GM13977 (cell line): ENCODE measurements around the gene ENPP3.

Source experiments
- DNase-seq: peaks from one replicate; pipeline ENCODE4 v3.0.0; 2012; ENCODE audit warnings: low spot score
- in situ Hi-C: fragments of 300-500 bp; cut with MboI; formaldehyde crosslinking; loops from one replicate; pipeline ENCODE4 v1.12.0; 2022; ENCODE audit warnings: low sequenced_read_pairs, low pct_unique_long_range_greater_than_20kb, mixed read lengths, inconsistent platforms; ENCODE audit not compliant: unreplicated experiment
- TF ChIP-seq, protein P1 (sequence below): IDR thresholded peaks from 2 replicates; pipeline ENCODE4 v1.5.1; 2012; ENCODE audit warnings: mild to moderate bottlenecking, control low read depth; ENCODE audit not compliant: insufficient read depth; ENCODE audit errors: extremely low read depth, missing control alignments

Gene ENPP3

DNA sequence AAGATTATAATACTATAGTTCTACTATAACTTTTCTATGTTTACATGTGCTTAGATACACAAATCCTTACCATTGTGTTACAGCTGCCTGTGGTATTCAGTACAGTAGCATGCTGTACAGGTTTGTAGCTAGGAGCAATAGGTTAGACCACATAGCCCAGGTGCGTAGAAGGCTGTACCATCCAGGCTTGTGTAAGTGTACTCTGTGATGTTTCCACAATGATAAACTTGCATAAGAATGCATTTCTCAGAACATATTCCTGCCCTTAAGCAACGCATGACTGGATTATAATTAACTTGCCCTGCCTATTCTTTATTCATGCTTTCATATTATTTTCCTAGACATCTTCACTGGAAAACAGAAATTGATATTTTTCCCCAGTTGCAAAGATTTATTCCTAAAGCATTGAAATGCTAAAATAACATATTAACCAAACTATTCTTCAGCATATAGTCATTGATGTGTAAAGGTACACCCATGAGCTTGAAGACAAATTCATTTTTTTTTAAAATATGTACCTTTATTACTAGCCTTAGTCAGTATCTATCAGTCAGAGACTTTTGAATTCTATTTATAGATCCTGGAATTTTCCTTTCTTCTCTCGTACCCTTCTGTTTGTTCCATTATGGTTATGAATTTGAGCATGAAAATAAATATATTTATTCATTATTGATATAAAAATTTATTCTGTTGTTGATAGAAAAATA, 80.9 kb downstream of the ENPP3 start:
- TF ChIP-seq, protein P1, sequence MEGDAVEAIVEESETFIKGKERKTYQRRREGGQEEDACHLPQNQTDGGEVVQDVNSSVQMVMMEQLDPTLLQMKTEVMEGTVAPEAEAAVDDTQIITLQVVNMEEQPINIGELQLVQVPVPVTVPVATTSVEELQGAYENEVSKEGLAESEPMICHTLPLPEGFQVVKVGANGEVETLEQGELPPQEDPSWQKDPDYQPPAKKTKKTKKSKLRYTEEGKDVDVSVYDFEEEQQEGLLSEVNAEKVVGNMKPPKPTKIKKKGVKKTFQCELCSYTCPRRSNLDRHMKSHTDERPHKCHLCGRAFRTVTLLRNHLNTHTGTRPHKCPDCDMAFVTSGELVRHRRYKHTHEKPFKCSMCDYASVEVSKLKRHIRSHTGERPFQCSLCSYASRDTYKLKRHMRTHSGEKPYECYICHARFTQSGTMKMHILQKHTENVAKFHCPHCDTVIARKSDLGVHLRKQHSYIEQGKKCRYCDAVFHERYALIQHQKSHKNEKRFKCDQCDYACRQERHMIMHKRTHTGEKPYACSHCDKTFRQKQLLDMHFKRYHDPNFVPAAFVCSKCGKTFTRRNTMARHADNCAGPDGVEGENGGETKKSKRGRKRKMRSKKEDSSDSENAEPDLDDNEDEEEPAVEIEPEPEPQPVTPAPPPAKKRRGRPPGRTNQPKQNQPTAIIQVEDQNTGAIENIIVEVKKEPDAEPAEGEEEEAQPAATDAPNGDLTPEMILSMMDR, result no peak
- in situ Hi-C loops, result no loop called here
- DNase-seq, result no peak

DNA sequence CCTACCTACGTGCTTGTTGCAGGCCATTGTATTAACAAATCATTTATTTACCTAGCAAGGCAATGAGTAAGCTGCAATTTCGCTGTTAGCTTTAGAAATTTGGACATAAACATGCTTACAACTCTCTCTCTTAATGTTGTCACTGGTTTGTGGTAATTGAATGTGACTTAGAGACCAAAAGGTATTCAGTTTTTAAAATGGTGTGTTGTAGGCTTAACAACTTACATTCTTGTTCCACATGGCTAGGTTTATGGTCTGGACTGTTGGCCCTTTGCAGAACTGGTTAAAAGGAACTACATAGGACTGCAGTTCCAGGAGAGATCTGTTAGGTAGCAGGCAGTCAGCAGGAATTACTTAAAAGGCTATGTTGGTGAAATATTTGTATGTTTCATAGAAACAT, 84.1 kb downstream of the ENPP3 start:
- in situ Hi-C loops, result no loop called here
- TF ChIP-seq, protein P1, result no peak
- DNase-seq, result no peak

DNA sequence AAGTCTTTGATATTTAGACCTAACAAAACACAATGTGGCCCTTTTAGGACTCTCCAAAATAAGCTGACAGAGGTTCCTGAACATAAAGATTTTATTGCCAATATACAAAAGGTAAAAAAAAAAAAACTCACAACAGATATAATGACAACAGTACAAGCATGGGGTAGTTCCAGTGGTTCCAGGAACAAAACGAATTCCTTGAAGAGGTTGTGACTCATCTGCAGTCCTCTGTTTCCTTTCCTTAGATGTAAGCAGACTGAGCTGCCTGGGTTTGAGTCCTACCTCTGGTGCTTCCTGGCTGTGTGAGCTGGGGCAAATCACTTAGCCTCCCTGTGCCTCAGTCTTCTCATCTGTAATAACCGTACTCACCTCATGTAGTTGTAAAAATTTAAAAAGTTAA, 87.0 kb downstream of the ENPP3 start:
- no peak for DNase-seq
- in situ Hi-C loops, result no loop called here
- TF ChIP-seq, protein P1, result no peak

DNA sequence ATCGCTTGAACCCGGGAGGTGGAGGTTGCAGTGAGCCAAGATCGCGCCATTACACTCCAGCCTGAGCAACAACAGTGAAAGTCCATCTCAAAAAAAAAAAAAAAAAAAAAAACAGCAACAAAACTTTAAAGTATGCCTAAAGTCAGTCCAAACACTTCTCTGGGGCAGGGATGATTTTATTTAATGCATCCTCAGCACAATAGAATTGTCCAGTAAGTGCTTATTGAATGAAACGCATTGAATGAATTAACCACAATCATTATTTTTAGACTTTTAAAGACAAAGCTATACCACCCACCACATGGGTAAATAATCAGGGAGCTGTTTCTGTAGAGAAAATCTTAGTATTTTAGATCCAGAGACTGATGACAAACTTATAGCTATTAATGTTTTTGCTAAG, 90.4 kb downstream of the ENPP3 start:
- in situ Hi-C loops, result no loop called here
- TF ChIP-seq, protein P1, result no peak
- DNase-seq, result no peak

DNA sequence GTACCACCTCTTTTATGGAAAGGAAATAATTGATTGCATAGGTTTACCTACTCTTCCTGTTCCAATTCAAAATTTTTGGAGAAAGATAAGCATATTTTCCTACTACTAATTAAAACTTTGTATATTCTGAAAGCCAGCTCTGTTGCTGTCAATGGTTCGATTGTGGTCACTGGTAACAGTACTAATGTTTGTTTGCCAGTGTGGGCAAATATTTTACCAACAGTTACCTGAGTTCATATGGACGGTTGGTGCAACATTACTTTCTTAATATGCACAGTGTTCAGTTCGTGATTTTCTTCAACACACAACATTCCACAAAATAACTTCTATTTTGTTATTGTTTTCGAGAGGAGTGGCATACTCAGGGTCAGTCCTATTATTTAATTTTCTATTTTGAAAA, 90.8 kb downstream of the ENPP3 start:
- in situ Hi-C loops, result no loop called here
- DNase-seq, result no peak
- TF ChIP-seq, protein P1, result no peak

DNA sequence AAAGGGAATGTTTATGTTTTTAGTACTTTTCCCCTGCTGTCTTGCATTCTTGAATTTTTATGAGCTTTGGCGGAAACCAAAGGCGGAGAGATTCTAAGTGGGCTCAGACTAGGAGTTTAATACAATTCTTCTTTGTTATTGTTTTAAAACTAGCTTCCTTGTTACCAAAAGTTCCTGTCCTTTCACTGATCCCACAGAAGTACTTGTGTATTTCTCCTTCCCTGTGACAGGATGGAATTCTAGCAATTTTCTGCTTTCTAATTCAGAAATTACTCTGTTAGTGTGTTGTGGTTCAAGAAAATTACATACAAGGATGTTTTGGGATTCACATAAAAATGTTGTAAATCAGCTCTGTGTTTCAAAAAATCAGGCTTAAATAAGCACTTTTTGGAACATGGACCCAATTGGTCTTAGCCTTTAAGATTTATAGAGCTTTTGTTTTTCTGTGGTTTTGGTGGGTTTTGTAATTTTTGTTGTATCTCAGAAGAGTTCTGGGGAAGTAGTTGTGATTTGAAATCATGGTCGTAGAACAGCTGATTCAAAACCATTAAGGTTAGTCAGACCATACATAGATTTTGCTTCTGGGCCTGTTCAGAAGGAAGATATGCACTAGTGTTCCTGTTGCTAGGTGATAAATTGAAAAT, 91.3 kb downstream of the ENPP3 start:
- in situ Hi-C loops, result no loop called here
- no peak for DNase-seq
- TF ChIP-seq, protein P1, result no peak

DNA sequence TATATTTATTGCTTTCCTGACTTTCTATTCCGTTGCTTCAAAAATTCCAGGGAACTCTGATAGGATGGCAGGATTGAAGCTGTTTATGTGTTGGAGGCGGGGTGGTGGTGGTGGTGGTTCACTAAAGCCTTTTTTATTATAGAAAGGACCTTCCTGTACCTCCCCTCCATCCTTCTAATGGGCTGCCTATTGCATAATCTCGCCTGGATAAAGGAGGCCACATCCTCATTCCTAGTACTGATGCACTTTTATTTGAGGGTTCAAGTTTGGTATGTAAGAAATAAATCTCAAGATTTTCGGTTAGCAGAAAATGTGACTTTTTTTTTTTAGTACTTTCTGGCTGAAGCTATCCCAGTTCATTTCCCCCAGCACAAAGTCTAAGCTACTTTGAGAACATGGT, 92.4 kb downstream of the ENPP3 start:
- in situ Hi-C loops, result no loop called here
- no peak for DNase-seq
- TF ChIP-seq, protein P1, result no peak
